KMS-11 (cell line): ENCODE measurements around the gene PDGFA.

Experiments
- H2AFZ ChIP-seq: fragments of 200-600 bp; sonication (generic); 2 replicates; pipeline ENCODE4 v1.6.1; 2016; ENCODE audit warnings: antibody characterized with exemption, mixed run types, low read depth
- H3K27ac ChIP-seq: fragments of 200-600 bp; sonication (generic); 2 replicates; pipeline ENCODE4 v1.6.1; 2016; ENCODE audit warnings: mild to moderate bottlenecking, mixed run types
- H3K27me3 ChIP-seq: fragments of 200-600 bp; sonication (generic); 2 replicates; pipeline ENCODE4 v1.6.1; 2017; ENCODE audit warnings: mild to moderate bottlenecking, low read depth, mixed run types, moderate library complexity; ENCODE audit not compliant: insufficient read depth
- H3K36me3 ChIP-seq: fragments of 200-600 bp; sonication (generic); 2 replicates; pipeline ENCODE4 v1.6.1; 2017; ENCODE audit warnings: mild to moderate bottlenecking, mixed run types; ENCODE audit not compliant: insufficient read depth
- H3K4me1 ChIP-seq: fragments of 200-600 bp; sonication (generic); 2 replicates; pipeline ENCODE4 v1.6.1; 2016; ENCODE audit warnings: mild to moderate bottlenecking, low read depth, mixed run types; ENCODE audit not compliant: poor library complexity, severe bottlenecking
- H3K4me2 ChIP-seq: fragments of 200-600 bp; sonication (generic); 2 replicates; pipeline ENCODE4 v1.7.0; 2016; ENCODE audit warnings: mild to moderate bottlenecking, mixed run types
- H3K4me3 ChIP-seq: fragments of 200-600 bp; sonication (generic); IDR thresholded peaks from 2 replicates; pipeline ENCODE4 v1.6.1; 2017; ENCODE audit warnings: low read depth, low read length, mixed read lengths; ENCODE audit not compliant: insufficient read depth
- H3K79me2 ChIP-seq: fragments of 200-600 bp; sonication (generic); 2 replicates; pipeline ENCODE4 v1.6.1; 2016; ENCODE audit warnings: low read depth, mixed run types; ENCODE audit not compliant: insufficient read depth
- H3K9ac ChIP-seq: fragments of 200-600 bp; sonication (generic); 2 replicates; pipeline ENCODE4 v1.6.1; 2016; ENCODE audit warnings: mild to moderate bottlenecking, mixed run types
- H4K20me1 ChIP-seq: fragments of 200-600 bp; sonication (generic); 2 replicates; pipeline ENCODE4 v1.6.1; 2016; ENCODE audit warnings: mild to moderate bottlenecking, mixed run types; ENCODE audit not compliant: insufficient read depth
- CTCF ChIP-seq: fragments of 200-600 bp; sonication (generic); conservative IDR thresholded peaks from 2 replicates; pipeline ENCODE4 v1.6.1; 2017; ENCODE audit warnings: low read depth, mild to moderate bottlenecking, antibody characterized with exemption, low read length, moderate library complexity, mixed read lengths

The PDGFA gene

GRCh38 chr7:479115-479947, 40.3 kb downstream of the PDGFA start:
- Histone ChIP-seq H4K20me1 (no peaks in the 10 kb centered on the region), H2AFZ (no peak overlapping the region), H3K4me1 (no peaks in the 10 kb centered on the region), H3K4me2 (no peak overlapping the region), H3K4me3 (no peak overlapping the region), H3K79me2 (no peaks in the 10 kb centered on the region), H3K9ac (no peak overlapping the region), H3K27ac (no peak overlapping the region), H3K27me3 (peaks cover 14% of the 10 kb centered on the region; the same call in 1 of the 2 replicates), H3K36me3 (no peaks in the 10 kb centered on the region)
- TF ChIP-seq CTCF: no peak

- Histone ChIP-seq H3K4me1 (no peaks in the 10 kb centered on the region), H3K27ac (no peak overlapping the region), H3K27me3 (peaks cover 15% of the 10 kb centered on the region; the same call in 1 of the 2 replicates), H3K4me2 (no peak overlapping the region), H3K9ac (no peak overlapping the region), H4K20me1 (no peaks in the 10 kb centered on the region), H2AFZ (no peak overlapping the region), H3K79me2 (no peaks in the 10 kb centered on the region), H3K4me3 (no peak overlapping the region), H3K36me3 (no peaks in the 10 kb centered on the region)
- TF ChIP-seq CTCF: no peak
Measured at GRCh38 chr7:477626-478220, 41.9 kb downstream of the PDGFA start.

DNA sequence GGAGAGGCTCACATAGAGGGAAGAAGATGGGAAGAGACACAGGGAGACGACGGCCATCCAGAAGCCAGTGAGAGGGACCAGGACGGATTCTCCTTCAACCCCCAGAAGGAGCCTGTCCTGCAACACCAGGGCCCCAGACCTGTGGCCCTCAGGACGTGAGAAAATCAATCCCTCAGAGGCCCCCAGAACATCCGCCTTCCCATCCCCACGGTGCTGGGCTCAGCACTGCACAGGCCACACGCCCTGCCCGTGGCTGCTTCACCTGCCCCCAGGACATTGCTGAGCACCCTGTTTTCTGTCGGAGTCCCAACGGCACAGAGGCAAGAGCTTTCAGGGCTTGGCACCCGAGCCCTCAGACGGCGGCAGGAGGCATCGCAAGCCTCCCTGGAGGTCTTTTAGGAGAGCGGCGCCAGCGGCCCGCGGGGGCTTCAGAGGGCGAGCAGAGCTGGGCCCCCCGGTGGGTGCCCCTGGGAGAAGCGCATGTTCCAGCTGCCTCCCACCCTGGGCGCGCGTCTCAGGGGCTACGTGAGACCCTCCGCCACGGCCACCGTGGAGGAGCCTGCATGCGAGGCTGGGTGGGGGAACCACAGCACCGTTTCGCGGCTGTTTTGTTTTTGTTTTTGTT, 42.8 kb downstream of the PDGFA start:
- no peaks in the 10 kb centered on the region for H4K20me1 ChIP-seq
- H2AFZ ChIP-seq: no peak overlapping the region
- no peaks in the 10 kb centered on the region for H3K79me2 ChIP-seq
- peaks cover 21% of the 10 kb centered on the region; the same call in 1 of the 2 replicates for H3K27me3 ChIP-seq
- no peak overlapping the region for H3K27ac ChIP-seq
- no peak overlapping the region for H3K9ac ChIP-seq
- H3K36me3 ChIP-seq: no peaks in the 10 kb centered on the region
- no peaks in the 10 kb centered on the region for H3K4me1 ChIP-seq
- TF ChIP-seq CTCF: no peak
- H3K4me2 ChIP-seq: no peak overlapping the region
- no peak overlapping the region for H3K4me3 ChIP-seq

DNA sequence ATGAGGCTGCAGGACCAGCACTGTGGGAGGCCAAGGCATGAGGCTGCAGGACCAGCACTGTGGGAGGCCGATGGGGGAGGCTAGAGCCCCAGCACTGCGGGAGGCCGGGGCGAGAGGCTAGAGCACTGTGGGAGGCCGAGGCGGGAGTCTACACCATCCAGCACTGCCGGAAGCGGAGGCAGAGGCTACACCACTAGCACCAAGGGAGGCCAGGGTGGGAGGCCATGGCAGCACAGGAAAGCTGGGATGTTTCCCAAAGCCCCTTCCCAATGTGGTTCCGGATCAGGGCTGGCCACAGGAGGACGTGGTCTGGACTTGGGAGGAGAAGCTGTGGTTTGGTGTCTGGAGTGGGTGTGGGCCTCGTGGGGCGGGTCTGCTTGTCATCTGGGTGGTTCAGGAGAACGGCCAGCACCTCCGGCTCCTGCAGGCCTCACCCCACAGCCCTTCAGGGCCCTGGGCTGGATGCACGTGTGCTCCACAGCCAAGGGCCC, 43.6 kb downstream of the PDGFA start:
- no peak for TF ChIP-seq CTCF
- Histone ChIP-seq H3K4me1 (no peaks in the 10 kb centered on the region), H4K20me1 (no peaks in the 10 kb centered on the region), H3K27ac (no peak overlapping the region), H3K4me3 (no peak overlapping the region), H2AFZ (no peak overlapping the region), H3K27me3 (peaks cover 21% of the 10 kb centered on the region; the same call in 1 of the 2 replicates), H3K4me2 (no peak overlapping the region), H3K36me3 (no peaks in the 10 kb centered on the region), H3K9ac (no peak overlapping the region), H3K79me2 (no peaks in the 10 kb centered on the region)
